GM20431 (cell line): ENCODE data around the gene ZNF285.
"Not testable (repeated sequence)": the region's sequence is repeated elsewhere in the genome, so short reads cannot be mapped to it uniquely, and the experiment has no call there.

Experiments
- in situ Hi-C: fragments of 300-500 bp; cut with MseI, MboI; formaldehyde crosslinking; loops from one replicate; pipeline ENCODE4 v1.15.0; 2020; ENCODE audit warnings: low sequenced_read_pairs; ENCODE audit not compliant: unreplicated experiment

ZNF285 gene

GRCh38 chr19:44401139-44402115 lies at the start of gene ZNF285:
ZNF285 (minus strand) TSS chr19:44401608; CDS start chr19:44397213, 4,395 bp downstream.
- in situ Hi-C loops: no loop called here

GRCh38 chr19:44447916-44448674 lies 46.7 kb upstream of the ZNF285 start, which contains the start of gene ZNF229:
ZNF229 (minus strand) TSS chr19:44448472; CDS start chr19:44442847, 5,625 bp downstream.
- in situ Hi-C loops: no loop called here

GRCh38 chr19:44438441-44438840 lies 37.0 kb upstream of the ZNF285 start:
- in situ Hi-C loops: no loop called here

GRCh38 chr19:44435441-44435840 lies 34.0 kb upstream of the ZNF285 start:
- in situ Hi-C loops: no loop called here

- in situ Hi-C loops: no loop called here
These were observed 29.5 kb upstream of the ZNF285 start for GRCh38 chr19:44430956-44431355.

GRCh38 chr19:44415553-44415952 lies 14.1 kb upstream of the ZNF285 start:
- in situ Hi-C loops: not testable (repeated sequence)

GRCh38 chr19:44389268-44389667 lies 12.1 kb downstream of the ZNF285 start:
- in situ Hi-C loops: not testable (repeated sequence)

- in situ Hi-C loops: no loop called here
These were observed 26.6 kb downstream of the ZNF285 start for GRCh38 chr19:44374789-44375188.

- in situ Hi-C loops: no loop called here
These were observed 29.5 kb downstream of the ZNF285 start for GRCh38 chr19:44371815-44372480.

- in situ Hi-C loops: no loop called here
These were observed 34.4 kb downstream of the ZNF285 start for GRCh38 chr19:44367024-44367423.

GRCh38 chr19:44356383-44357111 lies 44.9 kb downstream of the ZNF285 start, which contains the start of gene ZNF112:
ZNF112 (minus strand) TSS chr19:44356680; CDS start chr19:44340539, 16,141 bp downstream.
- in situ Hi-C loops: no loop called here

GRCh38 chr19:44346556-44346955 lies 54.9 kb downstream of the ZNF285 start:
- in situ Hi-C loops: no loop called here

GRCh38 chr19:44345959-44346358 lies 55.4 kb downstream of the ZNF285 start:
- in situ Hi-C loops: no loop called here

- in situ Hi-C loops: no loop called here
These were observed 57.2 kb downstream of the ZNF285 start for GRCh38 chr19:44344255-44344654.

GRCh38 chr19:44341794-44342193 lies 59.6 kb downstream of the ZNF285 start:
- in situ Hi-C loops: no loop called here

- in situ Hi-C loops: not testable (repeated sequence)
These were observed 66.8 kb downstream of the ZNF285 start for GRCh38 chr19:44334639-44335038.
